Hepatocyte (in vitro differentiated cells): ENCODE measurements around the gene COQ4. TPM values are rescaled to one million over a fixed set of nuclear protein-coding genes. Genes with fewer than 3 reads are reported as not detected.

Source experiments
- DNase-seq: peaks from one replicate; pipeline ENCODE4 v3.0.0-alpha.2; 2016; ENCODE audit warnings: low spot score
- H2AFZ ChIP-seq: fragments of 200-600 bp; sonication (generic); 2 replicates; pipeline ENCODE4 v1.6.0; 2016; ENCODE audit warnings: antibody characterized with exemption, mild to moderate bottlenecking
- H3K27ac ChIP-seq: fragments of 200-600 bp; sonication (generic); 2 replicates; pipeline ENCODE4 v1.5.1; 2016; ENCODE audit warnings: mild to moderate bottlenecking
- H3K27me3 ChIP-seq: fragments of 200-600 bp; sonication (generic); 2 replicates; pipeline ENCODE4 v1.6.1; 2016
- H3K36me3 ChIP-seq: fragments of 200-600 bp; sonication (generic); replicated peaks from 2 replicates; pipeline ENCODE4 v1.5.1; 2016; ENCODE audit warnings: low read depth; ENCODE audit not compliant: insufficient read depth
- H3K4me1 ChIP-seq: fragments of 200-600 bp; sonication (generic); 2 replicates; pipeline ENCODE4 v1.5.1; 2016; ENCODE audit warnings: mild to moderate bottlenecking, moderate library complexity; ENCODE audit not compliant: insufficient read depth
- H3K4me2 ChIP-seq: fragments of 200-600 bp; sonication (generic); 2 replicates; pipeline ENCODE4 v1.6.0; 2016
- H3K4me3 ChIP-seq: fragments of 200-600 bp; sonication (generic); 2 replicates; pipeline ENCODE4 v1.5.1; 2016; ENCODE audit warnings: mild to moderate bottlenecking
- H3K79me2 ChIP-seq: fragments of 200-600 bp; sonication (generic); 2 replicates; pipeline ENCODE4 v1.6.0; 2017; ENCODE audit warnings: mild to moderate bottlenecking
- H3K9me2 ChIP-seq: fragments of 200-600 bp; sonication (generic); replicated peaks from 2 replicates; pipeline ENCODE4 v1.6.0; 2017; ENCODE audit warnings: mild to moderate bottlenecking; ENCODE audit not compliant: insufficient read depth
- H3K9me3 ChIP-seq: fragments of 200-600 bp; sonication (generic); 2 replicates; pipeline ENCODE4 v1.5.1; 2016; ENCODE audit warnings: low read depth, mild to moderate bottlenecking
- H4K20me1 ChIP-seq: fragments of 200-600 bp; sonication (generic); 2 replicates; pipeline ENCODE4 v1.6.0; 2016; ENCODE audit warnings: mild to moderate bottlenecking; ENCODE audit not compliant: insufficient read depth, poor library complexity, severe bottlenecking
- CTCF ChIP-seq: fragments of 200-600 bp; sonication (generic); IDR thresholded peaks from 2 replicates; pipeline ENCODE4 v1.5.1; 2016; ENCODE audit warnings: antibody characterized with exemption, mild to moderate bottlenecking; ENCODE audit not compliant: poor library complexity
- EZH2 ChIP-seq: fragments of 200-600 bp; sonication (generic); IDR thresholded peaks from 2 replicates; pipeline ENCODE4 v1.6.1; 2016; ENCODE audit warnings: antibody characterized with exemption, mild to moderate bottlenecking, borderline replicate concordance
- EZH2phosphoT487 ChIP-seq: fragments of 200-600 bp; sonication (generic); IDR thresholded peaks from one replicate; pipeline ENCODE4 v1.6.1; 2018; ENCODE audit warnings: antibody characterized with exemption, mild to moderate bottlenecking, low read depth, moderate library complexity; ENCODE audit not compliant: unreplicated experiment, severe bottlenecking
- WGBS: methylation state at CpG from one replicate; pipeline ENCODE4 v1.1.6; 2016; ENCODE audit warnings: low lambda C conversion rate; ENCODE audit errors: missing lambda C conversion rate; 5-methylcytosine and 5-hydroxymethylcytosine counted together
- polyA plus RNA-seq: library from polyadenylated mRNA; unstranded; fragments of >200 nt; fragmentation: Nextera tagmentation; extraction: Ambion mirVana; gene quantifications from 2 replicates; pipeline ENCODE4 v1.2.1, GENCODE V29; 2016
- total RNA-seq: library from RNA; depleted of rRNA; stranded (reverse); fragments of >200 nt; gene quantifications from 2 replicates; pipeline ENCODE4 v1.2.3, GENCODE V29; 2014

Gene COQ4
- total and polyA plus RNA-seq, 2 experiments from 2014 or later = 35.2 to 40.9 TPM

GRCh38 chr9:128280084-128280622 is 42.5 kb upstream of the COQ4 start:
- no peaks in the 10 kb centered on the region for H4K20me1 ChIP-seq
- no peak overlapping the region for H3K27ac ChIP-seq
- no peak overlapping the region for H3K4me2 ChIP-seq
- no peak overlapping the region for H2AFZ ChIP-seq
- no peaks in the 10 kb centered on the region for H3K36me3 ChIP-seq
- peaks cover 21% of the 10 kb centered on the region for H3K79me2 ChIP-seq
- TF ChIP-seq EZH2 (no peak), EZH2phosphoT487 (no peak), CTCF (no peak)
- H3K27me3 ChIP-seq = no peaks in the 10 kb centered on the region
- no peak overlapping the region for H3K4me3 ChIP-seq
- no peaks in the 10 kb centered on the region for H3K9me3 ChIP-seq
- peaks cover 7% of the 10 kb centered on the region for H3K4me1 ChIP-seq
- no peak for DNase-seq
- H3K9me2 ChIP-seq = no peaks in the 10 kb centered on the region
- WGBS = 97% methylated on average over 5 of the region's 5 CpGs

- Histone ChIP-seq H3K79me2 (peaks cover 9% of the 10 kb centered on the region), H2AFZ (no peak overlapping the region), H3K4me3 (no peak overlapping the region), H3K27ac (no peak overlapping the region), H3K27me3 (no peaks in the 10 kb centered on the region), H3K36me3 (no peaks in the 10 kb centered on the region), H3K9me3 (no peaks in the 10 kb centered on the region), H4K20me1 (no peaks in the 10 kb centered on the region), H3K4me2 (no peak overlapping the region), H3K4me1 (no peaks in the 10 kb centered on the region), H3K9me2 (no peaks in the 10 kb centered on the region)
- 93% methylated on average over 6 of the region's 6 CpGs for WGBS
- no peak for DNase-seq
- no peak for TF ChIP-seq EZH2phosphoT487
- no peak for TF ChIP-seq CTCF
- TF ChIP-seq EZH2 = no peak
Measured at GRCh38 chr9:128282500-128282899, 40.1 kb upstream of the COQ4 start.

GRCh38 chr9:128285033-128285784 is 37.4 kb upstream of the COQ4 start:
- H4K20me1 ChIP-seq = no peaks in the 10 kb centered on the region
- no peak overlapping the region for H3K4me2 ChIP-seq
- 98% methylated on average over 12 of the region's 12 CpGs for WGBS
- H3K4me3 ChIP-seq = no peak overlapping the region
- H2AFZ ChIP-seq = no peak overlapping the region
- no peaks in the 10 kb centered on the region for H3K9me3 ChIP-seq
- H3K27me3 ChIP-seq = no peaks in the 10 kb centered on the region
- no peaks in the 10 kb centered on the region for H3K4me1 ChIP-seq
- no peaks in the 10 kb centered on the region for H3K36me3 ChIP-seq
- H3K79me2 ChIP-seq = no peaks in the 10 kb centered on the region
- H3K9me2 ChIP-seq = no peaks in the 10 kb centered on the region
- no peak overlapping the region for H3K27ac ChIP-seq
- TF ChIP-seq EZH2 (no peak), EZH2phosphoT487 (no peak), CTCF (no peak)
- no peak for DNase-seq
